ENCODE results near the gene MAGEB3.

GRCh38 chrX:30262763-30263162 is 32.3 kb downstream of the MAGEB3 start:
- TF ChIP-seq TAF1 (IDR thresholded peaks at IDR 0.05; ENCODE audit: borderline replicate concordance, insufficient read depth, low read length): no peak
- TF ChIP-seq REST (IDR thresholded peaks at IDR 0.05; ENCODE audit: insufficient read depth in 1 of 2, low read depth in 2 of 2, low read length in 2 of 2): no peak
- TF ChIP-seq POLR2AphosphoS5 (IDR thresholded peaks at IDR 0.05; ENCODE audit: low read depth, low read length): no peak
- TF ChIP-seq SIN3A (IDR thresholded peaks at IDR 0.05; ENCODE audit: borderline replicate concordance, insufficient read depth, low read length): no peak
- no peak for TF ChIP-seq FOXP2 (optimal IDR thresholded peaks at IDR 0.05; ENCODE audit: borderline replicate concordance, extremely low read depth, extremely low read length, insufficient read depth)
